A549 (cell line): ENCODE results near the gene ENGASE. TPM values are rescaled to one million over a fixed set of nuclear protein-coding genes. Genes with fewer than 3 reads are reported as not detected.

Source experiments
- ATAC-seq, 2 experiments: fragments of 200-7000 bp in 1 of 2; fragments of >200 bp in 1 of 2; cut with Nextera tagmentation in 1 of 2; cut with Tn5 transposase in 1 of 2; 3 replicates each; pipeline versions ENCODE4 v1.8.0 to v1.9.1; 2018 to 2020; ENCODE audit warnings: mild to moderate bottlenecking in 1 of 2, moderate library complexity in 1 of 2
- CTCF ChIA-PET: fragments of 300-600 bp; sonication (Branson Sonifier 250); formaldehyde crosslinking; extraction: SDS; loops from one replicate; lab custom pipeline; 2021; ENCODE audit warnings: antibody characterized with exemption, inconsistent platforms; lab: Yijun Ruan, JAX
- POLR2A ChIA-PET: fragments of 350-600 bp; formaldehyde crosslinking; extraction: SDS; loops from one replicate; lab custom pipeline; 2021; ENCODE audit warnings: antibody characterized with exemption, inconsistent platforms; lab: Yijun Ruan, JAX
- DNase-seq, 2 experiments: peaks; one replicate each; pipeline versions ENCODE4 v3.0.0 to v3.0.0-alpha.2; 2011 to 2016; ENCODE audit warnings: low read depth in 1 of 2, low spot score in 1 of 2
- FAIRE-seq: peaks from 2 replicates; lab custom pipeline; 2011; peaks lifted over from hg19 to GRCh38; lab: Jason Lieb, UNC
- H3K27ac ChIP-seq, 2 experiments: fragments of >200 bp; sonication (Bioruptor Twin); formaldehyde crosslinking; 3 replicates each; pipeline ENCODE4 v1.5.1; 2016 to 2017
- H3K4me1 ChIP-seq: fragments of >200 bp; sonication (Bioruptor Twin); formaldehyde crosslinking; 3 replicates; pipeline ENCODE4 v1.6.1; 2016
- H3K4me2 ChIP-seq: fragments of >200 bp; sonication (Bioruptor Twin); formaldehyde crosslinking; 3 replicates; pipeline ENCODE4 v1.6.1; 2016
- H3K4me3 ChIP-seq: fragments of >200 bp; sonication (Bioruptor Twin); formaldehyde crosslinking; 3 replicates; pipeline ENCODE4 v1.5.1; 2016
- H3K9me3 ChIP-seq: fragments of >200 bp; sonication (Bioruptor Twin); formaldehyde crosslinking; 3 replicates; pipeline ENCODE4 v1.6.1; 2016
- ATOH8 ChIP-seq: fragments of 250-450 bp; sonication (Bioruptor Pico); IDR thresholded peaks from 2 replicates; pipeline ENCODE4 v1.5.0; 2020; ENCODE audit warnings: low read depth, mild to moderate bottlenecking, moderate library complexity
- CBX2 ChIP-seq: fragments of 200-600 bp; sonication (generic); IDR thresholded peaks from 2 replicates; pipeline ENCODE4 v1.6.1; 2016; ENCODE audit warnings: low read depth, mild to moderate bottlenecking, borderline replicate concordance
- CBX8 ChIP-seq: fragments of 200-600 bp; sonication (generic); IDR thresholded peaks from 2 replicates; pipeline ENCODE4 v1.6.1; 2016
- CEBPB ChIP-seq, 2 experiments: fragments of >200 bp in 1 of 2; sonication (Bioruptor Twin) in 1 of 2; formaldehyde crosslinking in 1 of 2; IDR thresholded peaks; 2 replicates each; pipeline ENCODE4 v1.6.1; 2012 to 2016
- EP300 ChIP-seq, 2 experiments: fragments of >200 bp; sonication (Bioruptor Twin); formaldehyde crosslinking; IDR thresholded peaks; 2 replicates in 1 of 2; 3 replicates in 1 of 2; pipeline ENCODE4 v1.6.1; 2016 to 2017
- FOSB ChIP-seq: fragments of 250-450 bp; sonication (Bioruptor Pico); IDR thresholded peaks from 2 replicates; pipeline ENCODE4 v1.5.0; 2020; ENCODE audit warnings: mild to moderate bottlenecking, moderate library complexity
- FOSL2 ChIP-seq, 2 experiments: fragments of 450-650 bp in 1 of 2; fragments of >200 bp in 1 of 2; sonication (Bioruptor Twin) in 1 of 2; formaldehyde crosslinking; IDR thresholded peaks; 2 replicates each; pipeline versions ENCODE4 v1.5.0 to v1.6.1; 2016 to 2020; ENCODE audit warnings: mild to moderate bottlenecking in 1 of 2, moderate library complexity in 1 of 2
- FOXS1 ChIP-seq: fragments of 250-450 bp; sonication (Bioruptor Pico); IDR thresholded peaks from 2 replicates; pipeline ENCODE4 v1.5.0; 2020; ENCODE audit warnings: mild to moderate bottlenecking, moderate library complexity
- GATA3 ChIP-seq: IDR thresholded peaks from 2 replicates; pipeline ENCODE4 v1.6.1; 2012; ENCODE audit warnings: borderline replicate concordance
- HDAC2 ChIP-seq: fragments of 200-600 bp; sonication (generic); IDR thresholded peaks from 2 replicates; pipeline ENCODE4 v1.6.1; 2016
- HES2 ChIP-seq: fragments of >200 bp; sonication (Bioruptor Twin); formaldehyde crosslinking; IDR thresholded peaks from 2 replicates; pipeline ENCODE4 v1.6.1; 2016
- HOXB5 ChIP-seq: fragments of 250-450 bp; sonication (Bioruptor Pico); IDR thresholded peaks from 2 replicates; pipeline ENCODE4 v1.5.0; 2020; ENCODE audit warnings: mild to moderate bottlenecking, moderate library complexity
- MYC ChIP-seq: IDR thresholded peaks from 2 replicates; pipeline ENCODE4 v1.6.1; 2012; ENCODE audit warnings: mild to moderate bottlenecking, inconsistent platforms, low read length, improper control_type of control experiment, borderline replicate concordance
- NFE2L2 ChIP-seq: fragments of 150-350 bp; conservative IDR thresholded peaks from 2 replicates; pipeline ENCODE4 v1.6.1; 2014; ENCODE audit warnings: low read length
- NR3C1 ChIP-seq: fragments of >200 bp; sonication (Bioruptor Twin); formaldehyde crosslinking; IDR thresholded peaks from 3 replicates; pipeline ENCODE4 v1.6.1; 2017
- POLR2A ChIP-seq: IDR thresholded peaks from 2 replicates; pipeline ENCODE4 v1.6.1; 2012; ENCODE audit warnings: mild to moderate bottlenecking, low read length
- POLR2AphosphoS2 ChIP-seq: conservative IDR thresholded peaks from 2 replicates; pipeline ENCODE4 v1.6.1; 2012; ENCODE audit warnings: low read length, improper control_type of control experiment, inconsistent platforms
- RNF2 ChIP-seq: fragments of 200-600 bp; sonication (generic); IDR thresholded peaks from 2 replicates; pipeline ENCODE4 v1.6.1; 2016; ENCODE audit warnings: low read depth, mild to moderate bottlenecking, antibody characterized with exemption, moderate library complexity, borderline replicate concordance
- SREBF2 ChIP-seq: fragments of 450-650 bp; IDR thresholded peaks from 2 replicates; pipeline ENCODE4 v1.6.1; 2014; ENCODE audit warnings: mild to moderate bottlenecking, moderate library complexity
- TFCP2L1 ChIP-seq: fragments of 250-450 bp; sonication (Bioruptor Pico); IDR thresholded peaks from 2 replicates; pipeline ENCODE4 v1.5.0; 2021; ENCODE audit warnings: mild to moderate bottlenecking
- TP53 ChIP-seq: fragments of 250-450 bp; sonication (Bioruptor Pico); IDR thresholded peaks from 2 replicates; pipeline ENCODE4 v1.5.0; 2021; ENCODE audit warnings: mild to moderate bottlenecking, moderate library complexity
- ZNF302 ChIP-seq: fragments of 250-450 bp; sonication (Bioruptor Pico); IDR thresholded peaks from 2 replicates; pipeline ENCODE4 v1.9.0; 2021; ENCODE audit warnings: inconsistent platforms, mild to moderate bottlenecking, moderate library complexity
- WGBS: methylation state at CpG from one replicate; pipeline ENCODE4 v1.1.6; 2017; ENCODE audit errors: missing lambda C conversion rate; 5-methylcytosine and 5-hydroxymethylcytosine counted together
- polyA plus RNA-seq, 4 experiments: library from polyadenylated mRNA; depleted of rRNA in 3 of 4; stranded (reverse); fragments of >200 nt; fragmentation: RNase III in 1 of 4; extraction: RNeasy Plus Mini Kit Qiagen cat#74134 plus additional on column Dnase treatment in 1 of 4; gene quantifications; 2 replicates in 3 of 4; 3 replicates in 1 of 4; pipeline ENCODE4 v1.2.3, GENCODE V29; 2011 to 2017
- TF ChIP-seq, protein P1 (sequence below): fragments of 250-450 bp; sonication (Bioruptor Pico); IDR thresholded peaks from 2 replicates; pipeline ENCODE4 v1.5.0; 2021; ENCODE audit warnings: mild to moderate bottlenecking, moderate library complexity, borderline replicate concordance
- TF ChIP-seq, protein P2 (sequence below): IDR thresholded peaks from 2 replicates; pipeline ENCODE4 v1.6.1; 2012
- TF ChIP-seq, protein P3 (sequence below): fragments of 200-600 bp; sonication (generic); IDR thresholded peaks from 2 replicates; pipeline ENCODE4 v1.6.1; 2016; ENCODE audit warnings: antibody characterized with exemption, mild to moderate bottlenecking, moderate library complexity
- TF ChIP-seq, protein P4 (sequence below): fragments of 150-350 bp; IDR thresholded peaks from 2 replicates; pipeline ENCODE4 v1.6.1; 2014; ENCODE audit warnings: low read depth, mild to moderate bottlenecking, low read length

ENGASE gene
- polyA plus RNA-seq, 2 of the 4 experiments (the other 2 are of a cell fraction) = 13.4 to 41.7 TPM

DNA sequence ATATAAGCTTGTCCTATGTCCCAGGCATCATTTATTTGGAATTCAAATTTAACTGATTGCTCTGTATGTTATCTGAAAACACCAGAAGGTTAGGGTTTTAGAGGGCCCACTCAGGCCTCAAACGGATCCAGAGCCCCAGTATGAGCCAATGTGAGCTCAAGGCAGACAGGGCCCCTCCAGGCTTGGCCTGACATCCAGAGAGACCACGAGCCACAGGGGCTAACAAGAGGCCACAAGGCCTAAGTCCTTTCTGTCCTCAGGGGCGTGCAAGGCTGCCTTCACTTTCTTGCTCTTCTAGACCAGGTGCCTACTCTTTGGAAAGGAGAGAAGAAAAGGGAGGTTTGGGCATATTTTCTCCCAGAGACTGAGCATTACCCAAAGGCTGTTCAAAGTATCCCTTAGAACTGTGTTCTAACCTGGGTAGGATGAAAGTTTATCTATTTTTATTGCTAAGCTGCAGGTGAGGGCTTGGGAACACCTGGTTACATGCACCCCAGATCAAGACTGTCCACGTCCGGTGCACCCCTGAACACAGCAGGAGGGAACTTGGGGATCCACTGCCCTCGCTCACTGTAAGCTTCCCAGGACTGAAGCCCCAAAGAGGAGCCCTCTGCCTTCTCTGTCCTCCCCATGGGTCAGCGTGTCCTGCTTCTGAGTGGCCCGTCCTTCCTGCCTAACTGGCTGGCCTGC, 1.5 kb upstream of the ENGASE start:
- 90% methylated on average over 8 of the region's 8 CpGs for WGBS
- POLR2A ChIA-PET = interaction anchor here (0.9 kb wide), 1 partner anchor 47 kb away, joined by 3 read pairs; no protein-coding TSS in a partner anchor
- CTCF ChIA-PET = interaction anchor here (0.6 to 10.9 kb wide), 14 partner anchors 8 to 539 kb away, joined by 3 to 147 read pairs (median 6); no protein-coding TSS in a partner anchor
- no peak for TF ChIP-seq FOSB (CRISPR knock-in tag)
- no peak for TF ChIP-seq TP53 (CRISPR knock-in tag)
- TF ChIP-seq, protein P1, sequence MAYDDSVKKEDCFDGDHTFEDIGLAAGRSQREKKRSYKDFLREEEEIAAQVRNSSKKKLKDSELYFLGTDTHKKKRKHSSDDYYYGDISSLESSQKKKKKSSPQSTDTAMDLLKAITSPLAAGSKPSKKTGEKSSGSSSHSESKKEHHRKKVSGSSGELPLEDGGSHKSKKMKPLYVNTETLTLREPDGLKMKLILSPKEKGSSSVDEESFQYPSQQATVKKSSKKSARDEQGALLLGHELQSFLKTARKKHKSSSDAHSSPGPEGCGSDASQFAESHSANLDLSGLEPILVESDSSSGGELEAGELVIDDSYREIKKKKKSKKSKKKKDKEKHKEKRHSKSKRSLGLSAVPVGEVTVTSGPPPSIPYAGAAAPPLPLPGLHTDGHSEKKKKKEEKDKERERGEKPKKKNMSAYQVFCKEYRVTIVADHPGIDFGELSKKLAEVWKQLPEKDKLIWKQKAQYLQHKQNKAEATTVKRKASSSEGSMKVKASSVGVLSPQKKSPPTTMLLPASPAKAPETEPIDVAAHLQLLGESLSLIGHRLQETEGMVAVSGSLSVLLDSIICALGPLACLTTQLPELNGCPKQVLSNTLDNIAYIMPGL (CRISPR knock-in tag) = no peak
- TF ChIP-seq POLR2A = no peak
- TF ChIP-seq HDAC2 = no peak
- TF ChIP-seq GATA3 = no peak
- TF ChIP-seq ATOH8 (CRISPR knock-in tag) = no peak
- no peak for TF ChIP-seq ZNF302
- Histone ChIP-seq H3K27ac (no peak overlapping the region), H3K4me2 (no peak overlapping the region), H3K4me1 (peaks cover 12% of the 10 kb centered on the region; the same call in 2 of the 3 replicates), H3K9me3 (no peaks in the 10 kb centered on the region), H3K4me3 (no peak overlapping the region)
- no peak for ATAC-seq
- no peak for DNase-seq
- no peak for FAIRE-seq

DNA sequence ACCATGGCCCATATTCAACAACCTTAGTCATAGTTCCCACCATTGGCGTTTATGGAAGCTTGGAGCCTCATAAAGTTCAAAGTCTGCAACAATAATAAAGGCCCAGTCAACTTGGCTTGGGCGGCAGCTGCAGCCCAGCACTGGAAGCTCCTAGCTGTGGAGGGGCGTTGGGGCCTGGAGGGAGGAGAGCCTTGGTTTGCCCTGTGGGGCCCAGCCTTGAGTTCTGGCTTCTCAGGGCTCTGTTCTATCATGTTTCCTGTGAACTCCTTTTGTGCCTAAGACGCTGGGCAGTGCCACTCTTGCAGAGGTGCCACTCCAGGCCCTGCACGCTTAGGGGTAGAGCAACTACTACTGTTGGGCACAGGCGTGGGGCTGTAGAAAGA, 927 bp upstream of the ENGASE start:
- ATAC-seq (no peak), FAIRE-seq (no peak), DNase-seq (no peak)
- H3K27ac ChIP-seq = peak overlapping the region in 1 of 2 experiments; percentile 75; a peak in 2 of 6 replicates
- H3K4me3 ChIP-seq = no peak overlapping the region
- H3K4me2 ChIP-seq = no peak overlapping the region; the same call in 2 of the 3 replicates
- TF ChIP-seq CBX2 (no peak), SREBF2 (no peak), TFCP2L1 (CRISPR knock-in tag) (no peak), CBX8 (no peak), POLR2AphosphoS2 (no peak), HES2 (no peak), FOSL2 (IDR thresholded peaks at IDR 0.05) (no peak), FOSL2 (CRISPR knock-in tag; IDR thresholded peaks at IDR 0.05) (no peak), EP300 (IDR thresholded peaks at IDR 0.05) (no peak), POLR2A (no peak), NFE2L2 (no peak), RNF2 (no peak), MYC (no peak), HOXB5 (no peak), CEBPB (IDR thresholded peaks at IDR 0.05) (no peak), FOXS1 (no peak), NR3C1 (no peak), HDAC2 (no peak)
- TF ChIP-seq, protein P2, sequence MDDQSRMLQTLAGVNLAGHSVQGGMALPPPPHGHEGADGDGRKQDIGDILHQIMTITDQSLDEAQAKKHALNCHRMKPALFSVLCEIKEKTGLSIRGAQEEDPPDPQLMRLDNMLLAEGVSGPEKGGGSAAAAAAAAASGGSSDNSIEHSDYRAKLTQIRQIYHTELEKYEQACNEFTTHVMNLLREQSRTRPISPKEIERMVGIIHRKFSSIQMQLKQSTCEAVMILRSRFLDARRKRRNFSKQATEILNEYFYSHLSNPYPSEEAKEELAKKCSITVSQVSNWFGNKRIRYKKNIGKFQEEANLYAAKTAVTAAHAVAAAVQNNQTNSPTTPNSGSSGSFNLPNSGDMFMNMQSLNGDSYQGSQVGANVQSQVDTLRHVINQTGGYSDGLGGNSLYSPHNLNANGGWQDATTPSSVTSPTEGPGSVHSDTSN = no peak
- TF ChIP-seq, protein P3, sequence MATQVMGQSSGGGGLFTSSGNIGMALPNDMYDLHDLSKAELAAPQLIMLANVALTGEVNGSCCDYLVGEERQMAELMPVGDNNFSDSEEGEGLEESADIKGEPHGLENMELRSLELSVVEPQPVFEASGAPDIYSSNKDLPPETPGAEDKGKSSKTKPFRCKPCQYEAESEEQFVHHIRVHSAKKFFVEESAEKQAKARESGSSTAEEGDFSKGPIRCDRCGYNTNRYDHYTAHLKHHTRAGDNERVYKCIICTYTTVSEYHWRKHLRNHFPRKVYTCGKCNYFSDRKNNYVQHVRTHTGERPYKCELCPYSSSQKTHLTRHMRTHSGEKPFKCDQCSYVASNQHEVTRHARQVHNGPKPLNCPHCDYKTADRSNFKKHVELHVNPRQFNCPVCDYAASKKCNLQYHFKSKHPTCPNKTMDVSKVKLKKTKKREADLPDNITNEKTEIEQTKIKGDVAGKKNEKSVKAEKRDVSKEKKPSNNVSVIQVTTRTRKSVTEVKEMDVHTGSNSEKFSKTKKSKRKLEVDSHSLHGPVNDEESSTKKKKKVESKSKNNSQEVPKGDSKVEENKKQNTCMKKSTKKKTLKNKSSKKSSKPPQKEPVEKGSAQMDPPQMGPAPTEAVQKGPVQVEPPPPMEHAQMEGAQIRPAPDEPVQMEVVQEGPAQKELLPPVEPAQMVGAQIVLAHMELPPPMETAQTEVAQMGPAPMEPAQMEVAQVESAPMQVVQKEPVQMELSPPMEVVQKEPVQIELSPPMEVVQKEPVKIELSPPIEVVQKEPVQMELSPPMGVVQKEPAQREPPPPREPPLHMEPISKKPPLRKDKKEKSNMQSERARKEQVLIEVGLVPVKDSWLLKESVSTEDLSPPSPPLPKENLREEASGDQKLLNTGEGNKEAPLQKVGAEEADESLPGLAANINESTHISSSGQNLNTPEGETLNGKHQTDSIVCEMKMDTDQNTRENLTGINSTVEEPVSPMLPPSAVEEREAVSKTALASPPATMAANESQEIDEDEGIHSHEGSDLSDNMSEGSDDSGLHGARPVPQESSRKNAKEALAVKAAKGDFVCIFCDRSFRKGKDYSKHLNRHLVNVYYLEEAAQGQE = no peak
- TF ChIP-seq, protein P4, sequence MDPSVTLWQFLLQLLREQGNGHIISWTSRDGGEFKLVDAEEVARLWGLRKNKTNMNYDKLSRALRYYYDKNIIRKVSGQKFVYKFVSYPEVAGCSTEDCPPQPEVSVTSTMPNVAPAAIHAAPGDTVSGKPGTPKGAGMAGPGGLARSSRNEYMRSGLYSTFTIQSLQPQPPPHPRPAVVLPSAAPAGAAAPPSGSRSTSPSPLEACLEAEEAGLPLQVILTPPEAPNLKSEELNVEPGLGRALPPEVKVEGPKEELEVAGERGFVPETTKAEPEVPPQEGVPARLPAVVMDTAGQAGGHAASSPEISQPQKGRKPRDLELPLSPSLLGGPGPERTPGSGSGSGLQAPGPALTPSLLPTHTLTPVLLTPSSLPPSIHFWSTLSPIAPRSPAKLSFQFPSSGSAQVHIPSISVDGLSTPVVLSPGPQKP = no peak
- ChIA-PET CTCF (interaction anchor here (1.0 to 10.9 kb wide), 13 partner anchors 9 to 635 kb away, joined by 3 to 147 read pairs (median 8); no protein-coding TSS in a partner anchor), POLR2A (interaction anchor here (0.9 to 1.1 kb wide), 2 partner anchors 28 to 47 kb away, joined by 3 read pairs; no protein-coding TSS in a partner anchor)
- WGBS = 88% methylated on average over 6 of the region's 6 CpGs
- peaks cover 12% of the 10 kb centered on the region; the same call in 2 of the 3 replicates for H3K4me1 ChIP-seq
- H3K9me3 ChIP-seq = no peaks in the 10 kb centered on the region
